Neural progenitor cell (in vitro differentiated cells): ENCODE measurements around the gene HABP4. TPM values are rescaled to one million over a fixed set of nuclear protein-coding genes. Genes with fewer than 3 reads are reported as not detected.

Experiments used
- DNase-seq: peaks from one replicate; pipeline ENCODE4 v3.0.0-alpha.2; 2016; ENCODE audit warnings: low spot score
- H2AFZ ChIP-seq: fragments of 200-600 bp; sonication (generic); replicated peaks from 2 replicates; pipeline ENCODE4 v1.6.1; 2016; ENCODE audit warnings: antibody characterized with exemption
- H3F3A ChIP-seq: fragments of 200-600 bp; sonication (generic); 2 replicates; pipeline ENCODE4 v1.6.1; 2016; ENCODE audit warnings: antibody characterized with exemption, low read depth
- H3K27ac ChIP-seq: fragments of 200-600 bp; sonication (generic); 2 replicates; pipeline ENCODE4 v1.5.1; 2016; ENCODE audit warnings: mild to moderate bottlenecking
- H3K27me3 ChIP-seq: fragments of 200-600 bp; sonication (generic); 2 replicates; pipeline ENCODE4 v1.6.1; 2016; ENCODE audit warnings: mild to moderate bottlenecking, moderate library complexity
- H3K36me3 ChIP-seq: fragments of 200-600 bp; sonication (generic); 2 replicates; pipeline ENCODE4 v1.5.1; 2016
- H3K4me1 ChIP-seq: fragments of 200-600 bp; sonication (generic); 2 replicates; pipeline ENCODE4 v1.6.1; 2016; ENCODE audit warnings: mixed run types
- H3K4me2 ChIP-seq: fragments of 200-600 bp; sonication (generic); 2 replicates; pipeline ENCODE4 v1.6.1; 2016
- H3K4me3 ChIP-seq: fragments of 200-600 bp; sonication (generic); 2 replicates; pipeline ENCODE4 v1.5.1; 2016
- H3K79me2 ChIP-seq: fragments of 200-600 bp; sonication (generic); 2 replicates; pipeline ENCODE4 v1.6.1; 2016; ENCODE audit warnings: low read depth
- H3K9ac ChIP-seq: fragments of 200-600 bp; sonication (generic); 2 replicates; pipeline ENCODE4 v1.6.1; 2016
- H3K9me3 ChIP-seq: fragments of 200-600 bp; sonication (generic); 2 replicates; pipeline ENCODE4 v1.5.1; 2016; ENCODE audit warnings: low read depth
- H4K20me1 ChIP-seq: fragments of 200-600 bp; sonication (generic); 2 replicates; pipeline ENCODE4 v1.6.1; 2016; ENCODE audit warnings: low read depth
- H3K27ac Mint-ChIP-seq: 3 replicates; pipeline ENCODE4 v1.8.0; 2021; ENCODE audit warnings: mixed read lengths
- H3K27me3 Mint-ChIP-seq: 2 replicates; pipeline ENCODE4 v1.8.0; 2022; ENCODE audit warnings: low read depth, mild to moderate bottlenecking, inconsistent platforms, moderate library complexity, mixed read lengths; ENCODE audit not compliant: insufficient read depth
- H3K36me3 Mint-ChIP-seq: 3 replicates; pipeline ENCODE4 v1.8.0; 2021; ENCODE audit warnings: mixed read lengths
- H3K4me1 Mint-ChIP-seq: 3 replicates; pipeline ENCODE4 v1.8.0; 2021; ENCODE audit warnings: mixed read lengths
- H3K4me3 Mint-ChIP-seq: 3 replicates; pipeline ENCODE4 v1.8.0; 2021; ENCODE audit warnings: mild to moderate bottlenecking, moderate library complexity, mixed read lengths
- H3K9me3 Mint-ChIP-seq: 3 replicates; pipeline ENCODE4 v1.8.0; 2020; ENCODE audit warnings: mixed read lengths
- EZH2 ChIP-seq: fragments of 200-600 bp; sonication (generic); IDR thresholded peaks from 2 replicates; pipeline ENCODE4 v1.6.1; 2017; ENCODE audit warnings: antibody characterized with exemption, mild to moderate bottlenecking, moderate library complexity
- EZH2phosphoT487 ChIP-seq: fragments of 200-600 bp; sonication (generic); IDR thresholded peaks from 2 replicates; pipeline ENCODE4 v1.6.1; 2017; ENCODE audit warnings: antibody characterized with exemption
- total RNA-seq: library from RNA; depleted of rRNA; stranded (reverse); fragments of >200 nt; gene quantifications from 2 replicates; pipeline ENCODE4 v1.2.3, GENCODE V29; 2015; ENCODE audit warnings: low replicate concordance
- TF ChIP-seq, protein P1 (sequence below): fragments of 200-600 bp; sonication (generic); IDR thresholded peaks from 2 replicates; pipeline ENCODE4 v1.5.1; 2017; ENCODE audit warnings: antibody characterized with exemption, mild to moderate bottlenecking

HABP4 gene
- total RNA-seq, 1 donor from 2014 or later = 12.3 TPM

- TF ChIP-seq EZH2 (no peak), EZH2phosphoT487 (no peak)
- TF ChIP-seq, protein P1, sequence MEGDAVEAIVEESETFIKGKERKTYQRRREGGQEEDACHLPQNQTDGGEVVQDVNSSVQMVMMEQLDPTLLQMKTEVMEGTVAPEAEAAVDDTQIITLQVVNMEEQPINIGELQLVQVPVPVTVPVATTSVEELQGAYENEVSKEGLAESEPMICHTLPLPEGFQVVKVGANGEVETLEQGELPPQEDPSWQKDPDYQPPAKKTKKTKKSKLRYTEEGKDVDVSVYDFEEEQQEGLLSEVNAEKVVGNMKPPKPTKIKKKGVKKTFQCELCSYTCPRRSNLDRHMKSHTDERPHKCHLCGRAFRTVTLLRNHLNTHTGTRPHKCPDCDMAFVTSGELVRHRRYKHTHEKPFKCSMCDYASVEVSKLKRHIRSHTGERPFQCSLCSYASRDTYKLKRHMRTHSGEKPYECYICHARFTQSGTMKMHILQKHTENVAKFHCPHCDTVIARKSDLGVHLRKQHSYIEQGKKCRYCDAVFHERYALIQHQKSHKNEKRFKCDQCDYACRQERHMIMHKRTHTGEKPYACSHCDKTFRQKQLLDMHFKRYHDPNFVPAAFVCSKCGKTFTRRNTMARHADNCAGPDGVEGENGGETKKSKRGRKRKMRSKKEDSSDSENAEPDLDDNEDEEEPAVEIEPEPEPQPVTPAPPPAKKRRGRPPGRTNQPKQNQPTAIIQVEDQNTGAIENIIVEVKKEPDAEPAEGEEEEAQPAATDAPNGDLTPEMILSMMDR = no peak
- no peaks in the 10 kb centered on the region for H3K9me3 Mint-ChIP-seq
- Histone ChIP-seq H3K27ac (no peak overlapping the region), H3K27me3 (no peaks in the 10 kb centered on the region), H3K4me1 (peaks cover 11% of the 10 kb centered on the region), H3F3A (no peaks in the 10 kb centered on the region), H3K9me3 (no peaks in the 10 kb centered on the region), H3K4me2 (no peak overlapping the region), H3K79me2 (no peaks in the 10 kb centered on the region), H2AFZ (no peak overlapping the region), H3K36me3 (no peaks in the 10 kb centered on the region), H3K4me3 (no peak overlapping the region), H4K20me1 (no peaks in the 10 kb centered on the region), H3K9ac (no peak overlapping the region)
- no peak overlapping the region for H3K27ac Mint-ChIP-seq
- DNase-seq = no peak
- H3K36me3 Mint-ChIP-seq = peaks cover 12% of the 10 kb centered on the region
- H3K4me1 Mint-ChIP-seq = peaks cover 2% of the 10 kb centered on the region
- no peak overlapping the region for H3K4me3 Mint-ChIP-seq
- H3K27me3 Mint-ChIP-seq = no peaks in the 10 kb centered on the region
These were observed 63.7 kb downstream of the HABP4 start for GRCh38 chr9:96513622-96514021.

DNA sequence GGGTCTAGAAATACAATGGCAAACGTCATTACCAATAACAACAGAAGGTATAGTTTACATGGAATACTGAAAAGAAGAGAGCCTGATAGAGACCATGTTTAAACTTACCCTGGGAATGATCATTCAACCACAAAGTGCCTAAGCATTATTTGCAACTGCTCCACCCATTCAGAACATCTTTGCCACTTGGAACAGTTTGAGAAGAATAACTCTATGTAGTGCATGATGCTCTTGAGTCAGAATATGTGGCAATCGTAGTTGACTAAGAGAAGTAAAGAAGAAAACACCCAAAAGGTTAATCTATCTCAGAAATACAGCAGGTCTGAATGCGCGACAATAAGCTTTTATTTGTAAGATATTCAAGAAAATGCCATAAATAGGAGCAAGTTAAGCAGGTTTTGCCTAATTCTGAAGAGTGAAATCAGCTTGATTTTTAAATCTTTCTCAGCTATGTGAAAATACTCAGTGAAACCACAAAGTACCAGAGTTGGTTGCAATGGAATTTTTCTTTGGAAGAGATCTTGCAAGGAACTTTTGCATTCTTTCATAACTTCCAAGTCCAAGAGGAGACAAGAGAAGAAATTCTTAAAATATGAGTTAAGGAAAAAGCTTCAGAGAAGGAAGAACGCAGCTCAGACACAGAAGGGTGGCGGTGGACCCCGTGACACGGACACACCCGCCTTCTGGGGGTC, 64.3 kb downstream of the HABP4 start:
- peaks cover 2% of the 10 kb centered on the region for H3K4me1 Mint-ChIP-seq
- Histone ChIP-seq H3K4me1 (peaks cover 11% of the 10 kb centered on the region), H3K79me2 (no peaks in the 10 kb centered on the region), H3K36me3 (no peaks in the 10 kb centered on the region), H3K9me3 (no peaks in the 10 kb centered on the region), H3K4me2 (no peak overlapping the region), H3K27ac (no peak overlapping the region), H3K9ac (no peak overlapping the region), H3K4me3 (no peak overlapping the region), H3K27me3 (no peaks in the 10 kb centered on the region), H2AFZ (no peak overlapping the region), H3F3A (no peaks in the 10 kb centered on the region), H4K20me1 (no peaks in the 10 kb centered on the region)
- H3K4me3 Mint-ChIP-seq = no peak overlapping the region
- H3K36me3 Mint-ChIP-seq = peaks cover 7% of the 10 kb centered on the region
- DNase-seq = no peak
- no peaks in the 10 kb centered on the region for H3K27me3 Mint-ChIP-seq
- no peaks in the 10 kb centered on the region for H3K9me3 Mint-ChIP-seq
- TF ChIP-seq, protein P1 = no peak
- TF ChIP-seq EZH2 = no peak
- TF ChIP-seq EZH2phosphoT487 = no peak
- no peak overlapping the region for H3K27ac Mint-ChIP-seq

GRCh38 chr9:96514800-96515158, 64.8 kb downstream of the HABP4 start:
- peaks cover 2% of the 10 kb centered on the region for H3K4me1 Mint-ChIP-seq
- H3K4me1 ChIP-seq = peaks cover 5% of the 10 kb centered on the region
- no peak for TF ChIP-seq EZH2phosphoT487
- TF ChIP-seq EZH2 = no peak
- TF ChIP-seq, protein P1 = no peak
- H3K9me3 Mint-ChIP-seq = no peaks in the 10 kb centered on the region
- H3K4me2 ChIP-seq = no peak overlapping the region
- H3K36me3 ChIP-seq = no peaks in the 10 kb centered on the region
- no peaks in the 10 kb centered on the region for H4K20me1 ChIP-seq
- H3K9ac ChIP-seq = no peak overlapping the region
- H3K4me3 Mint-ChIP-seq = no peak overlapping the region
- no peaks in the 10 kb centered on the region for H3F3A ChIP-seq
- H3K79me2 ChIP-seq = no peaks in the 10 kb centered on the region
- H2AFZ ChIP-seq = no peak overlapping the region
- no peaks in the 10 kb centered on the region for H3K27me3 Mint-ChIP-seq
- peaks cover 8% of the 10 kb centered on the region for H3K36me3 Mint-ChIP-seq
- no peak for DNase-seq
- H3K27ac Mint-ChIP-seq = no peak overlapping the region
- H3K4me3 ChIP-seq = no peak overlapping the region
- H3K27ac ChIP-seq = no peak overlapping the region
- H3K9me3 ChIP-seq = no peaks in the 10 kb centered on the region
- H3K27me3 ChIP-seq = no peaks in the 10 kb centered on the region
